K562 (cell line): ENCODE results near the gene ZKSCAN4. TPM values are rescaled to one million over a fixed set of nuclear protein-coding genes. Genes with fewer than 3 reads are reported as not detected.

Experiments
- C11orf30 ChIP-seq: fragments of 450-650 bp; IDR thresholded peaks from 2 replicates; pipeline ENCODE4 v1.6.1; 2016; ENCODE audit warnings: low read depth, mild to moderate bottlenecking
- CSDE1 ChIP-seq, 2 experiments: fragments of 450-650 bp; IDR thresholded peaks; 2 replicates each; pipeline ENCODE4 v1.6.1; 2016; ENCODE audit warnings: mild to moderate bottlenecking in 1 of 2
- ELF2 ChIP-seq: fragments of 250-450 bp; sonication (Bioruptor Pico); IDR thresholded peaks from 2 replicates; pipeline ENCODE4 v1.5.0; 2021; ENCODE audit warnings: mild to moderate bottlenecking
- ETV6 ChIP-seq, 3 experiments: fragments of 150-350 bp in 1 of 3; sonication (generic) in 1 of 3; formaldehyde crosslinking in 1 of 3; IDR thresholded peaks; 2 replicates each; pipeline versions ENCODE4 v1.6.1 to v1.8.0; 2014 to 2022; ENCODE audit warnings: borderline replicate concordance in 2 of 3, low read depth in 2 of 3, antibody characterized with exemption in 1 of 3, low read length in 1 of 3, mild to moderate bottlenecking in 1 of 3, missing genetic modification reagents in 1 of 3
- HCFC1 ChIP-seq: IDR thresholded peaks from 2 replicates; pipeline ENCODE4 v1.6.1; 2012; ENCODE audit warnings: low read depth, low read length, improper control_type of control experiment
- HDAC1 ChIP-seq, 2 experiments: fragments of 450-650 bp; IDR thresholded peaks; 2 replicates each; pipeline ENCODE4 v1.6.1; 2016 to 2017; ENCODE audit warnings: inconsistent platforms in 1 of 2, mild to moderate bottlenecking in 1 of 2, moderate library complexity in 1 of 2
- MBD2 ChIP-seq: sonication (generic); IDR thresholded peaks from 2 replicates; pipeline ENCODE4 v1.6.1; 2016; ENCODE audit warnings: low read depth, borderline replicate concordance
- MCM5 ChIP-seq: fragments of 450-650 bp; IDR thresholded peaks from 2 replicates; pipeline ENCODE4 v1.6.1; 2016; ENCODE audit warnings: low read depth
- MEF2D ChIP-seq: conservative IDR thresholded peaks from 2 replicates; pipeline ENCODE4 v1.6.1; 2016; ENCODE audit warnings: low read depth, missing genetic modification characterization, missing compliant biosample characterization
- PML ChIP-seq: IDR thresholded peaks from 2 replicates; pipeline ENCODE4 v1.6.1; 2012; ENCODE audit warnings: low read length, inconsistent platforms
- PRMT5 ChIP-seq: sonication (generic); formaldehyde crosslinking; IDR thresholded peaks from 2 replicates; pipeline ENCODE4 v1.5.0; 2020; ENCODE audit warnings: missing genetic modification reagents
- RFX7 ChIP-seq: fragments of 250-450 bp; sonication (Bioruptor Pico); IDR thresholded peaks from 2 replicates; pipeline ENCODE4 v1.5.1; 2021; ENCODE audit warnings: mild to moderate bottlenecking
- RNF2 ChIP-seq: sonication (generic); IDR thresholded peaks from 2 replicates; pipeline ENCODE4 v1.6.1; 2016
- SAP30 ChIP-seq: fragments of 200-600 bp; sonication (generic); IDR thresholded peaks from 2 replicates; pipeline ENCODE4 v1.6.1; 2012; ENCODE audit warnings: borderline replicate concordance, low read depth, mild to moderate bottlenecking, moderate library complexity, low read length, control low read depth, inconsistent platforms; ENCODE audit not compliant: insufficient read depth, poor library complexity, severe bottlenecking
- SMC3 ChIP-seq: conservative IDR thresholded peaks from 2 replicates; pipeline ENCODE4 v1.6.1; 2011; ENCODE audit warnings: low read depth, low read length, improper control_type of control experiment; ENCODE audit not compliant: insufficient read depth
- ZNF121 ChIP-seq: sonication (generic); formaldehyde crosslinking; conservative IDR thresholded peaks from 2 replicates; pipeline ENCODE4 v1.8.0; 2022; ENCODE audit warnings: missing genetic modification reagents
- ZNF124 ChIP-seq: sonication (generic); formaldehyde crosslinking; IDR thresholded peaks from 2 replicates; pipeline ENCODE4 v1.8.1; 2022; ENCODE audit warnings: missing genetic modification reagents
- ZNF217 ChIP-seq: sonication (generic); formaldehyde crosslinking; IDR thresholded peaks from 2 replicates; pipeline ENCODE4 v1.8.0; 2022; ENCODE audit warnings: mild to moderate bottlenecking, missing genetic modification reagents
- ZNF23 ChIP-seq: fragments of 250-450 bp; sonication (Bioruptor Pico); IDR thresholded peaks from 2 replicates; pipeline ENCODE4 v1.4.0; 2020; ENCODE audit warnings: mild to moderate bottlenecking
- ZNF24 ChIP-seq: fragments of 450-650 bp; IDR thresholded peaks from 2 replicates; pipeline ENCODE4 v1.6.1; 2016
- ZNF354B ChIP-seq: fragments of 250-450 bp; sonication (Bioruptor Pico); IDR thresholded peaks from 2 replicates; pipeline ENCODE4 v1.4.0; 2020
- ZNF41 ChIP-seq: fragments of 250-450 bp; sonication (Bioruptor Pico); conservative IDR thresholded peaks from 2 replicates; pipeline ENCODE4 v1.4.0; 2020; ENCODE audit warnings: mild to moderate bottlenecking
- ZNF77 ChIP-seq: fragments of 250-450 bp; sonication (Bioruptor Pico); IDR thresholded peaks from 2 replicates; pipeline ENCODE4 v1.5.0; 2020
- polyA plus RNA-seq, 8 experiments: library from polyadenylated mRNA; depleted of rRNA in 4 of 8; stranded (reverse) in 5 of 8; unstranded in 3 of 8; fragments of >200 nt; fragmentation: Nextera tagmentation in 2 of 8; fragmentation: Illumina TruSeq in 1 of 8; extraction: Ambion mirVana in 2 of 8; extraction: Trizol in 1 of 8; gene quantifications; 2 replicates each; pipeline versions ENCODE4 v1.2.1 to v1.2.3, GENCODE V29; 2011 to 2014; ENCODE audit warnings: inconsistent platforms in 1 of 8, missing spikeins in 1 of 8
- total RNA-seq, 7 experiments: library from RNA; depleted of rRNA in 6 of 7; stranded (reverse); fragments of >200 nt in 6 of 7; fragmentation: Illumina TruSeq in 2 of 7; extraction: Trizol in 2 of 7; gene quantifications; 2 replicates each; pipeline versions ENCODE4 v1.2.1 to v1.2.3, GENCODE V29; 2011 to 2021; ENCODE audit warnings: low replicate concordance in 1 of 7
- TF ChIP-seq, protein P1 (sequence below): fragments of 150-350 bp; IDR thresholded peaks from 2 replicates; pipeline ENCODE4 v1.6.1; 2014; ENCODE audit warnings: low read depth, mild to moderate bottlenecking, low read length, borderline replicate concordance
- TF ChIP-seq, protein P2 (sequence below): fragments of 450-650 bp; IDR thresholded peaks from 2 replicates; pipeline ENCODE4 v1.6.1; 2014; ENCODE audit warnings: low read depth, mild to moderate bottlenecking, moderate library complexity, borderline replicate concordance

The ZKSCAN4 gene
- total and polyA plus RNA-seq, 9 of the 15 experiments (the other 6 are each of a cell fraction or from before 2014, with no cell fraction given) = 1.2 to 5.3 (median 4.7) TPM

DNA sequence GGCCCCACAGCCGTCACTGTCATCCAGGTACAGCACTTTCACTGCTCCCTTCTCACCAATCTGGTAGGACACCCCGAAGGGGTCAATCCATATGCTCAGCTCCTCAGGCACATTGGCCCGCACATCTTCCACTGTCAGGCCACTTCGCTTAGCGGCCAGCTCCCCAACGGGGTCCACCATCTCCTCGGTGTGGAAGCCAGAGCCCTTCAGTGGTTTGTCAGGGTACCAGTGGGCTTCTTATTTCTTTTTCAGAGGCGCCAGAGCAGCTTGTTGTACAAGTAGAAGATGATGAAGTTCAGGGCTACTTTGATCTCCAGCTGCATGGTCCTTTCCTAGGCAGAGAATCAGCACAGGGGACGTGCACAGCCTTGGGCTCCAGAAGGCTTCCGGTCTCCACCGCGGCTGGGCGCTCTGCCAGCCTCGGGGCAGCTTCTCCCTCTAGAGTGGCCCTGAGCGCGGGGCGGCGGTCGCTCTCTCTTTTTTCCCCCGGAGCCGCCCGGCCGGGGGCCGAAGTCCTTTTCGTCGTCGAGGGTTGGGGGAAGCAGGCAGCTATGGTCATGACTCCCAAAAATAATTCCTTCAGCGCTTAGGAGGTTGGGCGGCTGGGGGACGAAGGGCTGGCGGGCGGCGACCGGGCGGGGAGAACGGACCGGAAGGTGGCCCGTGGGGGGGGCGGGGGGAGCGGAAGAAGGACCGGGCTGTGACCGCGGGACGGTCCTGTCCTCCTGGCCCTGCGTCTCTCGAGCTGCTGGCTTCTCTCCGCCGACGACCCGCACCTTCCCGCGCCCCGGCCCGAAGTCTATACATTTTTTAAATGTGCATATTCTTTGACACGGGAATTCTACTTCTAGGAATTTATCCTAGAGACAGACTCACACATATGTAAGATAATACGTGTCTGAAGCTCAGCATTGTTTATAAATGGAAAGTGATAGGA is 33.5 kb downstream of the ZKSCAN4 start (continued):
- TF ChIP-seq, protein P1, sequence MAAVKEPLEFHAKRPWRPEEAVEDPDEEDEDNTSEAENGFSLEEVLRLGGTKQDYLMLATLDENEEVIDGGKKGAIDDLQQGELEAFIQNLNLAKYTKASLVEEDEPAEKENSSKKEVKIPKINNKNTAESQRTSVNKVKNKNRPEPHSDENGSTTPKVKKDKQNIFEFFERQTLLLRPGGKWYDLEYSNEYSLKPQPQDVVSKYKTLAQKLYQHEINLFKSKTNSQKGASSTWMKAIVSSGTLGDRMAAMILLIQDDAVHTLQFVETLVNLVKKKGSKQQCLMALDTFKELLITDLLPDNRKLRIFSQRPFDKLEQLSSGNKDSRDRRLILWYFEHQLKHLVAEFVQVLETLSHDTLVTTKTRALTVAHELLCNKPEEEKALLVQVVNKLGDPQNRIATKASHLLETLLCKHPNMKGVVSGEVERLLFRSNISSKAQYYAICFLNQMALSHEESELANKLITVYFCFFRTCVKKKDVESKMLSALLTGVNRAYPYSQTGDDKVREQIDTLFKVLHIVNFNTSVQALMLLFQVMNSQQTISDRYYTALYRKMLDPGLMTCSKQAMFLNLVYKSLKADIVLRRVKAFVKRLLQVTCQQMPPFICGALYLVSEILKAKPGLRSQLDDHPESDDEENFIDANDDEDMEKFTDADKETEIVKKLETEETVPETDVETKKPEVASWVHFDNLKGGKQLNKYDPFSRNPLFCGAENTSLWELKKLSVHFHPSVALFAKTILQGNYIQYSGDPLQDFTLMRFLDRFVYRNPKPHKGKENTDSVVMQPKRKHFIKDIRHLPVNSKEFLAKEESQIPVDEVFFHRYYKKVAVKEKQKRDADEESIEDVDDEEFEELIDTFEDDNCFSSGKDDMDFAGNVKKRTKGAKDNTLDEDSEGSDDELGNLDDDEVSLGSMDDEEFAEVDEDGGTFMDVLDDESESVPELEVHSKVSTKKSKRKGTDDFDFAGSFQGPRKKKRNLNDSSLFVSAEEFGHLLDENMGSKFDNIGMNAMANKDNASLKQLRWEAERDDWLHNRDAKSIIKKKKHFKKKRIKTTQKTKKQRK = no peak
- no peak for TF ChIP-seq ZNF77 (CRISPR knock-in tag)
- no peak for TF ChIP-seq ZNF24
- 0 out of 4 replicates have a peak, but pooled peaks of 1 of the 2 experiments have one; percentile 40 for TF ChIP-seq CSDE1 (IDR thresholded peaks at IDR 0.05)
- TF ChIP-seq MBD2 = no peak
- TF ChIP-seq RNF2 = no peak; the same call in 1 of the 2 replicates
- no peak for TF ChIP-seq ZNF217
- no peak for TF ChIP-seq MCM5
- no peak for TF ChIP-seq RFX7 (CRISPR knock-in tag)
- no peak for TF ChIP-seq ZNF124 (CRISPR knock-in tag)
- TF ChIP-seq MEF2D = no peak
- TF ChIP-seq ETV6 (IDR thresholded peaks at IDR 0.05; ENCODE audit: borderline replicate concordance in 1 of 2, low read depth in 2 of 2, low read length in 1 of 2) = no peak
- TF ChIP-seq ETV6 (CRISPR knock-in tag; IDR thresholded peaks at IDR 0.05; ENCODE audit: borderline replicate concordance) = no peak
- TF ChIP-seq, protein P2, sequence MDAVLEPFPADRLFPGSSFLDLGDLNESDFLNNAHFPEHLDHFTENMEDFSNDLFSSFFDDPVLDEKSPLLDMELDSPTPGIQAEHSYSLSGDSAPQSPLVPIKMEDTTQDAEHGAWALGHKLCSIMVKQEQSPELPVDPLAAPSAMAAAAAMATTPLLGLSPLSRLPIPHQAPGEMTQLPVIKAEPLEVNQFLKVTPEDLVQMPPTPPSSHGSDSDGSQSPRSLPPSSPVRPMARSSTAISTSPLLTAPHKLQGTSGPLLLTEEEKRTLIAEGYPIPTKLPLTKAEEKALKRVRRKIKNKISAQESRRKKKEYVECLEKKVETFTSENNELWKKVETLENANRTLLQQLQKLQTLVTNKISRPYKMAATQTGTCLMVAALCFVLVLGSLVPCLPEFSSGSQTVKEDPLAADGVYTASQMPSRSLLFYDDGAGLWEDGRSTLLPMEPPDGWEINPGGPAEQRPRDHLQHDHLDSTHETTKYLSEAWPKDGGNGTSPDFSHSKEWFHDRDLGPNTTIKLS = no peak
- TF ChIP-seq SMC3 = no peak
- no peak for TF ChIP-seq ELF2 (CRISPR knock-in tag)
- peak; percentile 75; the same call in 1 of the 2 replicates for TF ChIP-seq PML
- no peak for TF ChIP-seq ZNF23
- no peak; a peak in 1 of 4 replicates for TF ChIP-seq HDAC1 (IDR thresholded peaks at IDR 0.05)
- no peak; the same call in 1 of the 2 replicates for TF ChIP-seq HCFC1
- TF ChIP-seq PRMT5 (CRISPR knock-in tag) = no peak
- no peak for TF ChIP-seq ZNF41
- no peak for TF ChIP-seq SAP30
- no peak; the same call in 1 of the 2 replicates for TF ChIP-seq C11orf30
- no peak for TF ChIP-seq ZNF121 (CRISPR knock-in tag)
- TF ChIP-seq ZNF354B = no peak
